GM10266 (cell line): ENCODE results near the gene RAD51B.

Experiments
- DNase-seq: peaks from one replicate; pipeline ENCODE4 v3.0.0; 2012; ENCODE audit errors: extremely low spot score
- CTCF ChIP-seq: IDR thresholded peaks from 2 replicates; pipeline ENCODE4 v1.5.1; 2012; ENCODE audit warnings: mild to moderate bottlenecking, low read depth; ENCODE audit not compliant: control insufficient read depth, insufficient read depth; ENCODE audit errors: missing control alignments

Gene RAD51B

GRCh38 chr14:68239988-68240771, 420.6 kb downstream of the RAD51B start:
- DNase-seq, result no peak
- no peak for TF ChIP-seq CTCF

GRCh38 chr14:68241862-68242487, 422.4 kb downstream of the RAD51B start:
- no peak for TF ChIP-seq CTCF

GRCh38 chr14:68243450-68244010, 424.0 kb downstream of the RAD51B start:
- TF ChIP-seq CTCF, result no peak
- no peak for DNase-seq

More at GRCh38 chr14:68241862-68242487, 422.4 kb downstream of the RAD51B start:
- no peak for DNase-seq

- no peak for TF ChIP-seq CTCF
Measured at GRCh38 chr14:68244262-68244980, 424.8 kb downstream of the RAD51B start.

GRCh38 chr14:68245146-68246073, 425.8 kb downstream of the RAD51B start:
- DNase-seq, result no peak
- TF ChIP-seq CTCF, result no peak

More at GRCh38 chr14:68244262-68244980, 424.8 kb downstream of the RAD51B start:
- no peak for DNase-seq

DNA sequence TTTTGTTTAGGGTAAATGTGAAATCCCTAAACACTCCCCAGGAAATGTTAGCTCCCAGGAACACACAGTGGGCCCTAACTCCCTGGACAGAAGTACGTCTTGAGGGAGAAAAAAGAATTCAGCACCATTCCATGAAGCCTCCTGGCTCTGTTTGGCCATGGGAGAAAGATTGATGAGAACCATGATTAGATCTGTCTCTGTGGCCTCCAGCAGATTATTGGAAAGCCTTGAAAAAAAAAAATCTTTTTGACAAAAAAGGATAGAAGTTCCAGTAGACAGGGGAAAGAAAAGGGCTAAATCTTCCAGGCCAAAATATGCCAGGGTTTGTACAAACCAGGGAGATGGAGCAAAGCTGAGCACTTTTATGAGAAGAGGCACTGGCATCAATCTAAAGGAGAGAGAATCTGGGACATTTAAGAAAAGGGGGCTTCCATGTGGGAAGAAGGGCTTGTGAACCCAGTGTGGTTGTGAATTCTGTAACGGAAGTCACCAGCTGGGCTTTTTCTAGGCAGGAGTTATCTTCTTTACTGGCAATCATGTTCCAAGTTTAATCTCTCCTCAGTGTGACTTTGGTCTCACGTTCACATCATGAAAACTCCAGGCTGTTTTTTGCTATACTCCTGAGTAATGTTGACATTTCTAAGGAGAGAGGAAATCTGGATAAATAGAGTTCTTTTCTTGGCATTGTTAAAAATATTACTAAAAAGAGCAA, 426.7 kb downstream of the RAD51B start:
- no peak for TF ChIP-seq CTCF
- no peak for DNase-seq
